IPS-NIHi7 (cell line): ENCODE measurements around the gene ACTN1.
A peak's percentile ranks its signal among the peaks of the same experiment; 100 is the strongest.

Experiments used
- DNase-seq: peaks from one replicate; pipeline ENCODE4 v3.0.0; 2012; ENCODE audit warnings: mixed read lengths; ENCODE audit errors: extremely low spot score

The ACTN1 gene

GRCh38 chr14:68951035-68951797 is 27.9 kb downstream of the ACTN1 start:
- no peak for DNase-seq

GRCh38 chr14:68950111-68950510 is 29.0 kb downstream of the ACTN1 start:
- DNase-seq: no peak

GRCh38 chr14:68949601-68949965 is 29.5 kb downstream of the ACTN1 start:
- no peak for DNase-seq

GRCh38 chr14:68948686-68949600 is 30.2 kb downstream of the ACTN1 start:
- DNase-seq: no peak

- no peak for DNase-seq
These were observed 31.3 kb downstream of the ACTN1 start for GRCh38 chr14:68947802-68948201.

- no peak for DNase-seq
These were observed 32.6 kb downstream of the ACTN1 start for GRCh38 chr14:68946489-68946822.

GRCh38 chr14:68945585-68946488 is 33.3 kb downstream of the ACTN1 start:
- DNase-seq: no peak

GRCh38 chr14:68945190-68945584 is 33.9 kb downstream of the ACTN1 start:
- no peak for DNase-seq

- no peak for DNase-seq
These were observed 34.9 kb downstream of the ACTN1 start for GRCh38 chr14:68944162-68944561.

- no peak for DNase-seq
These were observed 36.0 kb downstream of the ACTN1 start for GRCh38 chr14:68943107-68943506.

GRCh38 chr14:68942296-68943035 is 36.6 kb downstream of the ACTN1 start:
- DNase-seq: no peak

GRCh38 chr14:68941820-68942219 is 37.3 kb downstream of the ACTN1 start:
- DNase-seq: peak; percentile 81

- no peak for DNase-seq
These were observed 38.4 kb downstream of the ACTN1 start for GRCh38 chr14:68940614-68941185.

- no peak for DNase-seq
These were observed 39.0 kb downstream of the ACTN1 start for GRCh38 chr14:68939893-68940613.

GRCh38 chr14:68939181-68939892 is 39.8 kb downstream of the ACTN1 start:
- DNase-seq: no peak

- DNase-seq: no peak
These were observed 40.6 kb downstream of the ACTN1 start for GRCh38 chr14:68938271-68939150.

GRCh38 chr14:68937471-68938270 is 41.4 kb downstream of the ACTN1 start:
- DNase-seq: no peak

- DNase-seq: no peak
These were observed 42.1 kb downstream of the ACTN1 start for GRCh38 chr14:68936980-68937379.
